ENCODE measurements around the gene SS18. TPM values are rescaled to one million over a fixed set of nuclear protein-coding genes. Genes with fewer than 3 reads are reported as not detected.

SS18 gene
- total and polyA plus RNA-seq, 2 of the 13 experiments (the other 11 are each of a cell fraction or from before 2014, with no cell fraction given): 49.2 to 82.7 TPM

DNA sequence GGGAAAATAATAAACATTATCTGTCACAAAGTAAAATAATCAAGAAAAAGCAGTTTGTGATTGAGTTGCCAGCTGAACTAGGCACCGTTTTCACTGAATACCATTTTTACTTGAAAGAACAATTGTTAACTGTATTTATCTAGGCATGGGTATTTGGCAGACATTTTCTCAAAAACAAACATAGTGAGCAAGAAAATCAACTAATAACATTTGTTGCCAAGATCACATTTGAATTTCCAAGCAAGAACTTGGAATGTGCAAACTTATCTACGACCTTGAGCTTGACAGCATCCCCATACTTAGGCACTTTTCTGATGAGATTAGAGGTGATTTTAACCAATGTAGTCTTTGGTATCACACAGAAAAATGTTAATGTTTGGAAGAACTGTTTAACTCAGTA, 16.7 kb downstream of the SS18 start (continued):
- TF ChIP-seq, protein P1, sequence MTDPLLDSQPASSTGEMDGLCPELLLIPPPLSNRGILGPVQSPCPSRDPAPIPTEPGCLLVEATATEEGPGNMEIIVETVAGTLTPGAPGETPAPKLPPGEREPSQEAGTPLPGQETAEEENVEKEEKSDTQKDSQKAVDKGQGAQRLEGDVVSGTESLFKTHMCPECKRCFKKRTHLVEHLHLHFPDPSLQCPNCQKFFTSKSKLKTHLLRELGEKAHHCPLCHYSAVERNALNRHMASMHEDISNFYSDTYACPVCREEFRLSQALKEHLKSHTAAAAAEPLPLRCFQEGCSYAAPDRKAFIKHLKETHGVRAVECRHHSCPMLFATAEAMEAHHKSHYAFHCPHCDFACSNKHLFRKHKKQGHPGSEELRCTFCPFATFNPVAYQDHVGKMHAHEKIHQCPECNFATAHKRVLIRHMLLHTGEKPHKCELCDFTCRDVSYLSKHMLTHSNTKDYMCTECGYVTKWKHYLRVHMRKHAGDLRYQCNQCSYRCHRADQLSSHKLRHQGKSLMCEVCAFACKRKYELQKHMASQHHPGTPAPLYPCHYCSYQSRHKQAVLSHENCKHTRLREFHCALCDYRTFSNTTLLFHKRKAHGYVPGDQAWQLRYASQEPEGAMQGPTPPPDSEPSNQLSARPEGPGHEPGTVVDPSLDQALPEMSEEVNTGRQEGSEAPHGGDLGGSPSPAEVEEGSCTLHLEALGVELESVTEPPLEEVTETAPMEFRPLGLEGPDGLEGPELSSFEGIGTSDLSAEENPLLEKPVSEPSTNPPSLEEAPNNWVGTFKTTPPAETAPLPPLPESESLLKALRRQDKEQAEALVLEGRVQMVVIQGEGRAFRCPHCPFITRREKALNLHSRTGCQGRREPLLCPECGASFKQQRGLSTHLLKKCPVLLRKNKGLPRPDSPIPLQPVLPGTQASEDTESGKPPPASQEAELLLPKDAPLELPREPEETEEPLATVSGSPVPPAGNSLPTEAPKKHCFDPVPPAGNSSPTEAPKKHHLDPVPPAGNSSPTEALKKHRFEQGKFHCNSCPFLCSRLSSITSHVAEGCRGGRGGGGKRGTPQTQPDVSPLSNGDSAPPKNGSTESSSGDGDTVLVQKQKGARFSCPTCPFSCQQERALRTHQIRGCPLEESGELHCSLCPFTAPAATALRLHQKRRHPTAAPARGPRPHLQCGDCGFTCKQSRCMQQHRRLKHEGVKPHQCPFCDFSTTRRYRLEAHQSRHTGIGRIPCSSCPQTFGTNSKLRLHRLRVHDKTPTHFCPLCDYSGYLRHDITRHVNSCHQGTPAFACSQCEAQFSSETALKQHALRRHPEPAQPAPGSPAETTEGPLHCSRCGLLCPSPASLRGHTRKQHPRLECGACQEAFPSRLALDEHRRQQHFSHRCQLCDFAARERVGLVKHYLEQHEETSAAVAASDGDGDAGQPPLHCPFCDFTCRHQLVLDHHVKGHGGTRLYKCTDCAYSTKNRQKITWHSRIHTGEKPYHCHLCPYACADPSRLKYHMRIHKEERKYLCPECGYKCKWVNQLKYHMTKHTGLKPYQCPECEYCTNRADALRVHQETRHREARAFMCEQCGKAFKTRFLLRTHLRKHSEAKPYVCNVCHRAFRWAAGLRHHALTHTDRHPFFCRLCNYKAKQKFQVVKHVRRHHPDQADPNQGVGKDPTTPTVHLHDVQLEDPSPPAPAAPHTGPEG (CRISPR knock-in tag; IDR thresholded peaks at IDR 0.05): no peak

DNA sequence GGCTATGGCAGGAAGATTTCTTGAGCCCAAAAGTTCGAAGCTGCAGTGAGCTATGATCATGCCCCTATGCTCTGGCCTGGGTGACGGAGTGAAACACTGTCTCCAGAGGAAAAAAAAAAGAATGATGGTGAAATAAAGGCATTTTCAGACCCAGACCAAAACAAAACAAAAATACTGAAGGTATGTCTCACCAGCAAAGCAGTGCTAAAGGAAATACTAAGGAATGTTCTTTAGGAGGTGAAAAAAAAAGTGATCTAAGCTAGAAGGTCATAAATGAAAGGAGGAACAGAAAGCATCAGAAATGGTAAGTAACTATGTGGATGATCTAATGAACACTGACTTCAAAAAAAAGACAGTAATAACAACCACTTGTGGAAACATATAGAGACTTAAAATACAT, 18.7 kb downstream of the SS18 start:
- Histone ChIP-seq H4K20me1 (ENCODE audit: insufficient read depth, low read length) (no peaks in the 10 kb centered on the region), H3K79me2 (ENCODE audit: insufficient read depth, low read length) (peaks cover 4% of the 10 kb centered on the region), H3K27ac (ENCODE audit: extremely low read length, insufficient read depth, low read length) (no peak overlapping the region), H3K9me3 (ENCODE audit: low read length) (no peaks in the 10 kb centered on the region), H3K4me2 (ENCODE audit: low read depth, low read length) (no peak overlapping the region), H2AFZ (ENCODE audit: low read length) (no peak overlapping the region), H3K36me3 (replicated peaks in 1 of 2; ENCODE audit: control insufficient read depth in 1 of 2, insufficient read depth in 2 of 2, low read length in 2 of 2) (peaks cover 4 to 56% of the 10 kb centered on the region in 2 experiments), H3K4me1 (ENCODE audit: insufficient read depth, low read length) (0 out of 2 replicates have a peak, but pooled peaks cover 6% of the 10 kb centered on the region), H3K9ac (ENCODE audit: insufficient read depth, low read depth, low read length) (no peak overlapping the region), H3K27me3 (ENCODE audit: control insufficient read depth in 1 of 2, insufficient read depth in 2 of 2, low read length in 2 of 2) (no peaks in the 10 kb centered on the region), H3K4me3 (replicated peaks in 1 of 3; ENCODE audit: insufficient read depth in 1 of 3, low read depth in 2 of 3, low read length in 3 of 3) (no peak overlapping the region)
- 98% methylated on average over 2 of the region's 2 CpGs for WGBS (ENCODE audit: low lambda C conversion rate)
- no peak for DNase-seq (ENCODE audit: low spot score)
- no peak for ATAC-seq
- in situ Hi-C loops (cut with HindIII; ENCODE audit: extremely low pct_ligation_motif_present, low pct_unique_long_range_greater_than_20kb) (no loop called here), intact Hi-C loops (cut with micrococcal nuclease; ENCODE audit: unreplicated experiment) (no loop called here)
- ChIA-PET CTCF (ENCODE audit: low intra/inter-chr PET ratio, low total read pairs) (no interaction called here), POLR2A (no interaction called here)
- no TSS peak for BruUV-seq (replicated peaks)
- FAIRE-seq: no peak
- TF ChIP-seq, protein P2, sequence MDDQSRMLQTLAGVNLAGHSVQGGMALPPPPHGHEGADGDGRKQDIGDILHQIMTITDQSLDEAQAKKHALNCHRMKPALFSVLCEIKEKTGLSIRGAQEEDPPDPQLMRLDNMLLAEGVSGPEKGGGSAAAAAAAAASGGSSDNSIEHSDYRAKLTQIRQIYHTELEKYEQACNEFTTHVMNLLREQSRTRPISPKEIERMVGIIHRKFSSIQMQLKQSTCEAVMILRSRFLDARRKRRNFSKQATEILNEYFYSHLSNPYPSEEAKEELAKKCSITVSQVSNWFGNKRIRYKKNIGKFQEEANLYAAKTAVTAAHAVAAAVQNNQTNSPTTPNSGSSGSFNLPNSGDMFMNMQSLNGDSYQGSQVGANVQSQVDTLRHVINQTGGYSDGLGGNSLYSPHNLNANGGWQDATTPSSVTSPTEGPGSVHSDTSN (CRISPR knock-in tag; IDR thresholded peaks at IDR 0.05; ENCODE audit: borderline replicate concordance): no peak
- TF ChIP-seq, protein P3, sequence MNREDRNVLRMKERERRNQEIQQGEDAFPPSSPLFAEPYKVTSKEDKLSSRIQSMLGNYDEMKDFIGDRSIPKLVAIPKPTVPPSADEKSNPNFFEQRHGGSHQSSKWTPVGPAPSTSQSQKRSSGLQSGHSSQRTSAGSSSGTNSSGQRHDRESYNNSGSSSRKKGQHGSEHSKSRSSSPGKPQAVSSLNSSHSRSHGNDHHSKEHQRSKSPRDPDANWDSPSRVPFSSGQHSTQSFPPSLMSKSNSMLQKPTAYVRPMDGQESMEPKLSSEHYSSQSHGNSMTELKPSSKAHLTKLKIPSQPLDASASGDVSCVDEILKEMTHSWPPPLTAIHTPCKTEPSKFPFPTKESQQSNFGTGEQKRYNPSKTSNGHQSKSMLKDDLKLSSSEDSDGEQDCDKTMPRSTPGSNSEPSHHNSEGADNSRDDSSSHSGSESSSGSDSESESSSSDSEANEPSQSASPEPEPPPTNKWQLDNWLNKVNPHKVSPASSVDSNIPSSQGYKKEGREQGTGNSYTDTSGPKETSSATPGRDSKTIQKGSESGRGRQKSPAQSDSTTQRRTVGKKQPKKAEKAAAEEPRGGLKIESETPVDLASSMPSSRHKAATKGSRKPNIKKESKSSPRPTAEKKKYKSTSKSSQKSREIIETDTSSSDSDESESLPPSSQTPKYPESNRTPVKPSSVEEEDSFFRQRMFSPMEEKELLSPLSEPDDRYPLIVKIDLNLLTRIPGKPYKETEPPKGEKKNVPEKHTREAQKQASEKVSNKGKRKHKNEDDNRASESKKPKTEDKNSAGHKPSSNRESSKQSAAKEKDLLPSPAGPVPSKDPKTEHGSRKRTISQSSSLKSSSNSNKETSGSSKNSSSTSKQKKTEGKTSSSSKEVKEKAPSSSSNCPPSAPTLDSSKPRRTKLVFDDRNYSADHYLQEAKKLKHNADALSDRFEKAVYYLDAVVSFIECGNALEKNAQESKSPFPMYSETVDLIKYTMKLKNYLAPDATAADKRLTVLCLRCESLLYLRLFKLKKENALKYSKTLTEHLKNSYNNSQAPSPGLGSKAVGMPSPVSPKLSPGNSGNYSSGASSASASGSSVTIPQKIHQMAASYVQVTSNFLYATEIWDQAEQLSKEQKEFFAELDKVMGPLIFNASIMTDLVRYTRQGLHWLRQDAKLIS (CRISPR knock-in tag; IDR thresholded peaks at IDR 0.05): no peak
- TF ChIP-seq ZNF121 (CRISPR knock-in tag; IDR thresholded peaks at IDR 0.05) (no peak), TCF7 (IDR thresholded peaks at IDR 0.05; ENCODE audit: low read depth) (no peak), ADNP (CRISPR knock-in tag; IDR thresholded peaks at IDR 0.05) (no peak), KLF15 (CRISPR knock-in tag; IDR thresholded peaks at IDR 0.05; ENCODE audit: borderline replicate concordance) (no peak), ZNF7 (CRISPR knock-in tag; IDR thresholded peaks at IDR 0.05) (no peak), ZFP82 (CRISPR knock-in tag; IDR thresholded peaks at IDR 0.05; ENCODE audit: borderline replicate concordance) (no peak)
- TF ChIP-seq, protein P4, sequence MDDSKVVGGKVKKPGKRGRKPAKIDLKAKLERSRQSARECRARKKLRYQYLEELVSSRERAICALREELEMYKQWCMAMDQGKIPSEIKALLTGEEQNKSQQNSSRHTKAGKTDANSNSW (CRISPR knock-in tag; IDR thresholded peaks at IDR 0.05; ENCODE audit: borderline replicate concordance): no peak

Measured in HepG2 (cell line).